ENCODE measurements around the gene MTSS2. TPM values are rescaled to one million over a fixed set of nuclear protein-coding genes. Genes with fewer than 3 reads are reported as not detected.

The MTSS2 gene
- total RNA-seq, 1 experiment from 2014 or later, result 64.1 TPM

- H3K36me3 Mint-ChIP-seq (ENCODE audit: insufficient read depth, unreplicated experiment), result peaks cover 24% of the 10 kb centered on the region
- no peak overlapping the region for H3K4me3 Mint-ChIP-seq (ENCODE audit: unreplicated experiment)
- TF ChIP-seq CTCF (IDR thresholded peaks at IDR 0.05; ENCODE audit: insufficient read depth in 1 of 2, low read depth in 1 of 2, low read length in 1 of 2, severe bottlenecking in 1 of 2, unreplicated experiment in 1 of 2), result no peak
- no peaks in the 10 kb centered on the region for H3K27me3 Mint-ChIP-seq (ENCODE audit: insufficient read depth, unreplicated experiment)
- no peak for DNase-seq
- intact Hi-C loops (cut with micrococcal nuclease; ENCODE audit: unreplicated experiment), result no loop called here
- CTCF ChIA-PET, result no interaction called here
- BruUV-seq (replicated peaks), result no TSS peak
- Histone ChIP-seq H3K36me3 (ENCODE audit: control insufficient read depth, insufficient read depth, low read length) (0 out of 2 replicates have a peak, but pooled peaks cover 2% of the 10 kb centered on the region), H3K9me3 (no peaks in the 10 kb centered on the region), H3K4me3 (ENCODE audit: low read depth, low read length) (no peak overlapping the region), H3K4me1 (no peaks in the 10 kb centered on the region), H3K27me3 (replicated peaks; ENCODE audit: control insufficient read depth, insufficient read depth, low read length) (no peaks in the 10 kb centered on the region)
- peaks cover 3% of the 10 kb centered on the region for H3K9me3 Mint-ChIP-seq (ENCODE audit: unreplicated experiment)
- POLR2A ChIA-PET, result no interaction called here
- no peaks in the 10 kb centered on the region for H3K4me1 Mint-ChIP-seq (ENCODE audit: low read depth, unreplicated experiment)
- H3K27ac Mint-ChIP-seq (ENCODE audit: unreplicated experiment), result no peak overlapping the region
Measured at GRCh38 chr16:70661534-70661917, 24.3 kb downstream of the MTSS2 start.

- intact Hi-C loops (cut with micrococcal nuclease; ENCODE audit: unreplicated experiment), result no loop called here
- POLR2A ChIA-PET, result no interaction called here
- no TSS peak for BruUV-seq (replicated peaks)
Measured at GRCh38 chr16:70660672-70661350, 25.0 kb downstream of the MTSS2 start.

GRCh38 chr16:70659953-70660671, 25.7 kb downstream of the MTSS2 start:
- Mint-ChIP-seq H3K9me3 (ENCODE audit: unreplicated experiment) (no peaks in the 10 kb centered on the region), H3K36me3 (ENCODE audit: insufficient read depth, unreplicated experiment) (peaks cover 10% of the 10 kb centered on the region), H3K4me3 (ENCODE audit: unreplicated experiment) (no peak overlapping the region), H3K27me3 (ENCODE audit: insufficient read depth, unreplicated experiment) (no peaks in the 10 kb centered on the region), H3K4me1 (ENCODE audit: low read depth, unreplicated experiment) (no peaks in the 10 kb centered on the region), H3K27ac (ENCODE audit: unreplicated experiment) (no peak overlapping the region)
- no peak for DNase-seq
- no TSS peak for BruUV-seq (replicated peaks)
- intact Hi-C loops (cut with micrococcal nuclease; ENCODE audit: unreplicated experiment), result no loop called here
- H3K4me1 ChIP-seq, result no peaks in the 10 kb centered on the region
- 0 out of 2 replicates have a peak, but pooled peaks cover 2% of the 10 kb centered on the region for H3K36me3 ChIP-seq (ENCODE audit: control insufficient read depth, insufficient read depth, low read length)
- no peaks in the 10 kb centered on the region for H3K9me3 ChIP-seq
- CTCF ChIA-PET, result no interaction called here
- POLR2A ChIA-PET, result no interaction called here
- H3K4me3 ChIP-seq (ENCODE audit: low read depth, low read length), result no peak overlapping the region
- no peaks in the 10 kb centered on the region for H3K27me3 ChIP-seq (replicated peaks; ENCODE audit: control insufficient read depth, insufficient read depth, low read length)
- TF ChIP-seq CTCF (IDR thresholded peaks at IDR 0.05; ENCODE audit: insufficient read depth in 1 of 2, low read depth in 1 of 2, low read length in 1 of 2, severe bottlenecking in 1 of 2, unreplicated experiment in 1 of 2), result no peak

More at GRCh38 chr16:70660672-70661350, 25.0 kb downstream of the MTSS2 start:
- no peaks in the 10 kb centered on the region for H3K4me1 ChIP-seq
- DNase-seq, result no peak
- H3K27me3 ChIP-seq (replicated peaks; ENCODE audit: control insufficient read depth, insufficient read depth, low read length), result no peaks in the 10 kb centered on the region
- Mint-ChIP-seq H3K9me3 (ENCODE audit: unreplicated experiment) (no peaks in the 10 kb centered on the region), H3K36me3 (ENCODE audit: insufficient read depth, unreplicated experiment) (peaks cover 17% of the 10 kb centered on the region), H3K4me1 (ENCODE audit: low read depth, unreplicated experiment) (no peaks in the 10 kb centered on the region), H3K4me3 (ENCODE audit: unreplicated experiment) (no peak overlapping the region), H3K27me3 (ENCODE audit: insufficient read depth, unreplicated experiment) (no peaks in the 10 kb centered on the region), H3K27ac (ENCODE audit: unreplicated experiment) (no peak overlapping the region)
- H3K4me3 ChIP-seq (ENCODE audit: low read depth, low read length), result no peak overlapping the region
- 0 out of 2 replicates have a peak, but pooled peaks cover 2% of the 10 kb centered on the region for H3K36me3 ChIP-seq (ENCODE audit: control insufficient read depth, insufficient read depth, low read length)
- TF ChIP-seq CTCF (IDR thresholded peaks at IDR 0.05; ENCODE audit: insufficient read depth in 1 of 2, low read depth in 1 of 2, low read length in 1 of 2, severe bottlenecking in 1 of 2, unreplicated experiment in 1 of 2), result no peak
- CTCF ChIA-PET, result no interaction called here
- H3K9me3 ChIP-seq, result no peaks in the 10 kb centered on the region

Measured in Caco-2 (cell line).